ENCODE data around the gene RAB11FIP5. TPM values are rescaled to one million over a fixed set of nuclear protein-coding genes. Genes with fewer than 3 reads are reported as not detected.

RAB11FIP5 gene
- total RNA-seq, 1 donor = 4.3 TPM

DNA sequence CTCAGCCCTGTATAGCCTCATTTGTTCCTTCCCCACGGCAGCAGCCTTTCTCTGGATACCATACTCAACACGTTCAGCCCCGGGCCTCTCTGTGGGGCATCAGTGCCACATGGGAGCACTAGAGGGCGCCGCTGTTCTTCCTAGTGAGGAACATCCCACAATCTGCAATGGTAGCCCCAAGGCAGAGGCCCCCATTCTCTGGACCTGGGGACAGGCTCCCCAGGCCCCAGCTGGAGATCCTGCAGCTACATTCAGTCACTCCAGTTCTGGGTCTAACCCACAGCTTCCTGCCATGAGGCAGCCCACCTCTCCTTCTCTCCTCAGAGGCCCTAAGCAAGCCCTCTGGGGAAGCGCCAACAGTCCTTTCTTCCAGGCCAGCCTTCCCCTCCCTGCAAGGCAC is 27.1 kb downstream of the RAB11FIP5 start:
- DNase-seq (ENCODE audit: low read depth in 2 of 3, low spot score in 2 of 3) = peak; percentile 52 to 90 (median 71)

GRCh38 chr2:73084971-73085370 is 27.8 kb downstream of the RAB11FIP5 start:
- DNase-seq (ENCODE audit: low read depth in 2 of 3, low spot score in 2 of 3) = no peak

DNA sequence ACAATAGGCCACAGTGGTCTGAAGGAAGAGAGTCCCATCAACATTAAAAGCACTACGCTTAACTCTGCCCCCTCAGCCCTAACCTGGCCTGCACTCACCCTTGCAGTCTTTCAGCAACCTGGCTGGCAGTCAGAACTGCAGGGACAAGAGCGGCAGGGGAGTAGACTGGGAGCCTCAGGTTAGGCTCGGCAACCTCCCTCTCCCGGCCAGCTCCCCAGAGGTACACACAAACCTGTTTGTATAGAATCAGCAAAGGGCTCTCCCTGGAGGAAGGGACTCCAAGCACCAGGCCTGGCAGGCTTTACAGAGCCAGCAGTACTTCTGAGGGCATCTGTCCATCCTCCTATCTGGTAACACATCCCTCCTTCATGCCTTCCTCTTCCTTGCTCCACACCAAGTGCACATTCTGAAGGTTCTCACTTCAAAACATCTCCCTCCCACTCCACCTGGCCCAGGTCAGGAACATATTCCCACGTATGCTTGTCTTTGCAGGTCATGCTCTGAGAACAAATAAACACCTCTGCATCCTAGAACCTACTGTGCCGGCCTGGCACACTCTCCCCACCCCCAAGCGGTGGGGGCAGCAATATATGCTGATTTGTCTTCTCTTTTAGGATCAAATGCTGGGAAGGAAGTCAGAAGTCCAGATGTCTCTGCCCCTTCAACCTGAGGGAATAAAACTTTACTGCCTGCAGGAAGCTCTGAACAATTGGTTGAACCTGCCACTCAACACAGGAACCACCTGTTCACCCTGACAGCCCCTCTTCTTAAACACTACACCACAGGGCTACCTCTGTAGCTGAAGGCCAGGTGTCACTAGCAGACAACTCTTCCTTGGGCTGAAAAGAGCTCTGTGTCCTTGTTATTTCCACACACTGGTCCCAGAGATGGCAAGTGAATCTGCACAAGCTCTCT is 28.6 kb downstream of the RAB11FIP5 start:
- DNase-seq (ENCODE audit: low read depth in 2 of 3, low spot score in 2 of 3) = peak in 1 of 3 donors; percentile 41

- no peak for DNase-seq (ENCODE audit: low read depth in 2 of 3, low spot score in 2 of 3)
These were observed 30.0 kb downstream of the RAB11FIP5 start for GRCh38 chr2:73082523-73083410.

DNA sequence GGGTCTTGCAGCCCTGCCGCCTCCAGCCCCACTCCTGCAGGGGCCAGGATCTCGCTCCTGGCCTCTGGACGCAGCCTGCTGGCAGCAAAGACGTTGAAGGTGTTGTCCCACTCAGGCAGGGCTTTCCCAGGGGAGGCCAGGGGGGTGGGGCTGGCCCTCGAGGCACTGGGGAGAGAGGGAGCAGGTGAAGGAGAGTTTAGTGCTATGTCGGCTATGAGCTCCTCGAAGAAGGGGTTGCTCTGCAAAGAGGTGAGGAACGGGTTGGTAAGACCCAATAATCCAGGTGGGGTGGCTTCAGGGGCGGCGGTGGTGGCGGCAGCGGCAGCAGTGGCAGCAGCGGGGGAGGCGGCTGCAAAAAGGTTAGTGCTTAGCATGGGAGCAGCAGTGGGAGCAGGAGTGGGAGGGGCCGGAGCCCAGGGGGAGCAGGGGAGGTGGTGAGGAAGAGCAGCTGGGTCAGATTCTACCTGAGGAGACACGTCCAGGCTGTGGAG is 31.5 kb downstream of the RAB11FIP5 start:
- DNase-seq (ENCODE audit: low read depth in 2 of 3, low spot score in 2 of 3) = no peak

- DNase-seq (ENCODE audit: low read depth in 2 of 3, low spot score in 2 of 3) = no peak
These were observed 32.2 kb downstream of the RAB11FIP5 start for GRCh38 chr2:73080321-73081131.

- DNase-seq (ENCODE audit: low read depth in 2 of 3, low spot score in 2 of 3) = no peak
These were observed 33.1 kb downstream of the RAB11FIP5 start for GRCh38 chr2:73079636-73080035.

DNA sequence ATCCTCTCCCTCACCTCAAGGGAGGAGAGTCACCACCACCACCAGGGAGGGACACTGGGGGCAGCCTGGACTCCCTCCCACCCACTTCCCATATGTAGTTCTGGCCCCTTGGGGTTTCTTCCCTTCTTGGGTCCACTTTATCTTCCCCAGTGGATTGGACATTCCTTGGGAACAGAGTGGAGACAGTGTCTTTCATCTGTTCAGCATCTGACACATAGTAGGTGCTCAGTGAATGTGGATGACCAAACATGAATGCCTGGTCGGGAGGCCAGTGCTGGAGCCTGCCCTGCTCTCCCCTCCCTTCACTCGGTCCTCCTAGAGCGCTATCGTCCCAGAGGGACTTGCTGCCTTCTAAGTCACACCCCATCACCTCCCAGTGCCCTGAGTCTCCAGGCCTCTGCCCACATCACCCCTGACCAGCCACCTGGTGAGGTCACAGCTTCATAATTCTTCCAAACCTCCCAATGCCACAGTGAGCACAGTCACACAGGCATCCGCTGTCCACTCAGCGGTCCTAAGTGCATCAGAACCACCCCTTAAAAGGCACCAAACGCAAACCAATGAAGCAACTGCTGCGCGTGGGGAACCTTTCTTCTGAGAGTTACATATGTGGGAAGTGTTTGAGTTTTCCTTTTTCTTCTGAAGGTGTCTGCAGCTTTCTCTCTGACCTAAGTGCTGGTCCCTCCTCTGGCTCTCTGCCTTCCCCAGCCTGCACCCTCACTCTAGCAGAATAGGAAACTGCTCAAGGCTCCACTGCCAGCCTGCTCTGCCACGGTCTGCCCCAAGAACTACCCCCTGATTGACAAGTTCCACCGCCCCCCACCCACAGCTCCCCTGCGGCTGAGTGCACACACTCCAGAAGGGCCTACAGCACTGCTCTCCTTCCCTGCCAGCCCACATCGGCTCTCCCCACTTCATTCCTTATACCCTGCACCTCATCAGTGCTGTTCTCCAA is 34.0 kb downstream of the RAB11FIP5 start:
- no peak for DNase-seq (ENCODE audit: low read depth in 2 of 3, low spot score in 2 of 3)

- DNase-seq (ENCODE audit: low read depth in 2 of 3, low spot score in 2 of 3) = no peak
These were observed 35.3 kb downstream of the RAB11FIP5 start for GRCh38 chr2:73077424-73077795.

GRCh38 chr2:73076701-73077423 is 35.9 kb downstream of the RAB11FIP5 start:
- DNase-seq (ENCODE audit: low read depth in 2 of 3, low spot score in 2 of 3) = no peak

DNA sequence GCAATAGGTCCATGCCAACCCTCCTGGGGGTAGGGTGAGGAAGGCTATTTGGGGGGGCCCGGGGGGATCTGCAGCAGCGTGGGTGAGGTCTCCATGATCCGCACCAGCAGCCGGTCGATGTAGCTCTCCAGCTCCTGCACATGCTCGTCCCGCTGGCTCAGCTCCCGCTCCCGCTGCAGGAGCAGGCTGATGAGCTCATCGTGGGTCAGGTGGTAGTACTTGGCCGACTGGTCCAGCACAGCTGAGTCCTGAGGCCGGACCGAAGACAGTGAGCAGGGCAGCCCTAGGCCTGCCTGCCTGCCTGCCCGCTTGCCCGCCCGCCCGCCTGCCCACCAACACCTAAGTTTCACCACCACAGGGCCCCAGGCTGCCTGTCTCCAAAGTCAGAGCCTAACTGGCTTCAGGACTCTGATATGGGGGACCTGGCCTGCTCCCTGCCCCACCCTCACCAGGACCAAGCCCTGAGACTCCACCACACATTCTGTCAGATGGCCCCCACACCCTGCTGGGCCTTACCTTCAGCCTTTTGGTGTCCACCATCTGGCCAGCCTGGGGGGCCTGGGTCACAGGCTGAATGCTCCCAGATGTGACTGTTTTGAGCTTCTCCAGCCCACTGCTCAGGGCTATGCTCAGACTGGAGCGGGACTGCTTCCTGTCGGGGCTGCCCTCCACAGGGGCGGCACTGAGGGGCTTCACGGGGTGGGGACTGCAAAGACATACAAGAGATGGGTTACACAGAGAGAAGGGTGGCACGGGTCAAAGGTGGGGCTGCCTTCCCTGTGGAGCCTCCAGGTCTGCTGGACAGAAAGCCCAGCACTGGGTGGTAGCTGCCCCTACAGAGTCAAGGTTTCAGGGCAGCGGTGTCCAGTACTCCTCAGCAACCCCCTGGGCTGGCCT is 37.0 kb downstream of the RAB11FIP5 start:
- no peak for DNase-seq (ENCODE audit: low read depth in 2 of 3, low spot score in 2 of 3)

DNA sequence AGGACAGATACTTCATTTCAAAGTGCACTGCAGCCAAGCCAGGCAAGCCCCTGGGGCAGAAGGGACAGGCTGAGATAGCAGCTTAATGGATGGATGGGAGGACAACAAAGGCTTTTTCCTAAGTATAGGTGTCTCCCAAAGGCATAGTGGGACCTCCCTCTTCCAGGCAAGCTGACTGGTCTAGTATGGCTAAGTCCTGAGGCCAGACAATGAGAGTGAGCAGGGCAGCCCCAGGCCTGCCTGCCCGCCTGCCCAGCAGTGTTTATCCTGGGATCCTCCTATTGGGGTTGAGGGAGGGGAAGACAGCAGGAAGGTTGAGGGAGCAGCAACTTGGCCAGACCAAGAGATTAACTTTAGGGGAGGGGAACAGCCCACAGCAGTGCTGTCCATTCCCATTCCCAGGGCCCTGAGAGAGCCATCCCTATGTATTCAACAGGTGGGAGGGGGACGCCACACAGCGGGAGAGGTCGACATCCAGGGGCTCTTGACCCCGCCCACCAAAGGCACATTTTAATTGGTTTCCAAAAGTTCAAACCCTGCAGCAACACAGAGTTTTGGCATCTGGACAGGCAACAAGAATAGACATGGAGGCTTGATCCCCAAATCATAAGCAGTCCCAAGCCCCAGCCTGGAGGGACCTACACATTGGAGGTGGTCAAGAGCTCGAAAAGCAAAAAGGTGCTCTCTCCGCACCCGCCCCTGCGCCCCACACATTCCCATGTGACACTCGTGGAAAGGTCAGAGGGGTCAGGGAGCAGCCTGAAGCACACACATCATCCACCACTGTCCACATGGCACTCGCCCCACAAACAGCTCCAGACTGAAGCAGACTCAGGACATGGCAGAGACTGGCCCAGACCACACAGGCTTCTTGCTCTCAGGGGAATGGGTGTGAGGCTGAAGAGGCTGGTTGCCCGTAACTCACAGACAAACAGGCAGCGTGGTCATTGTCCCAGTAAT is 38.4 kb downstream of the RAB11FIP5 start:
- no peak for DNase-seq (ENCODE audit: low read depth in 2 of 3, low spot score in 2 of 3)

DNA sequence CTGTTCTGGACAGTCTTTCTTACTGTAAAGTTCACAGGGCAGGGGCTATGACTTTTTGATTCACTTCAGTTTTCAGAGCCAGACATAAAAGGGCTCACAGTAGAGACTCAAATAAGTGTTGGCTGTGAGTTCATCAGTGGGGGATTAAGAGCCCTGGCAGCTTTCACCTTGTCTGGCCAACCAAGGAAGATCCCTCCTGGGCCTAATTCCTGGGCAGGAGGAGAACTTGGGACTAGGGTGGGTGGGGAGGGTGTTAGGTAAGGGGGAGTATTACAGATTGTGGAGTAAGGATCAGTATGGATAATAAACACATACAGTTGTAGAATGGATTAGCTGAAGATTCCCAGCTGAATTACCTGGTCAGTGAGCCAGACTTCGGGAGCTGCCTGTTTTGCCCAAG is 40.3 kb downstream of the RAB11FIP5 start:
- DNase-seq (ENCODE audit: low read depth in 2 of 3, low spot score in 2 of 3) = no peak

- peak in 1 of 3 donors; percentile 23 for DNase-seq (ENCODE audit: low read depth in 2 of 3, low spot score in 2 of 3)
These were observed 40.7 kb downstream of the RAB11FIP5 start for GRCh38 chr2:73072129-73072395.

GRCh38 chr2:73071360-73072128 is 41.2 kb downstream of the RAB11FIP5 start, which contains the start of gene SFXN5:
Gene SFXN5, minus strand, starts transcription at chr2:73071712. Its CDS starts 7 bp downstream, at chr2:73071705.
- DNase-seq (ENCODE audit: low read depth in 2 of 3, low spot score in 2 of 3) = peak; percentile 81 to 97 (median 97)

All from hematopoietic multipotent progenitor cell (in vitro differentiated cells).